Prostate gland (tissue), 2 donors: ENCODE data around the gene RECQL5.

Source experiments
- CTCF ChIP-seq, 4 experiments: fragments of 200-600 bp in 2 of 4; fragments of 450-650 bp in 2 of 4; sonication (generic) in 2 of 4; IDR thresholded peaks; 1 replicate in 3 of 4; 2 replicates in 1 of 4; pipeline ENCODE4 v1.5.1; 2016 to 2019; ENCODE audit warnings: antibody characterized with exemption in 4 of 4, mild to moderate bottlenecking in 2 of 4, moderate library complexity in 2 of 4
- POLR2A ChIP-seq: fragments of 450-650 bp; IDR thresholded peaks from one replicate; pipeline ENCODE4 v1.6.1; 2016; ENCODE audit warnings: antibody characterized with exemption, mild to moderate bottlenecking
- POLR2AphosphoS5 ChIP-seq: sonication (generic); formaldehyde crosslinking; IDR thresholded peaks from one replicate; pipeline ENCODE4 v1.6.1; 2017; ENCODE audit warnings: antibody characterized with exemption

GRCh38 chr17:75643643-75644017 is 23.3 kb downstream of the RECQL5 start:
- no peak for TF ChIP-seq POLR2AphosphoS5
- TF ChIP-seq CTCF (IDR thresholded peaks at IDR 0.05) = no peak
- no peak for TF ChIP-seq POLR2A
